Inferior parietal cortex (tissue), 1 donor: ENCODE data around the gene PDE2A.

Experiments used
- DNase-seq: peaks from one replicate; pipeline ENCODE4 v3.0.0-alpha.2; 2016; ENCODE audit errors: extremely low spot score

Gene PDE2A

GRCh38 chr11:72683782-72684200, 9.6 kb upstream of the PDE2A start:
- peak; percentile 73 for DNase-seq

DNA sequence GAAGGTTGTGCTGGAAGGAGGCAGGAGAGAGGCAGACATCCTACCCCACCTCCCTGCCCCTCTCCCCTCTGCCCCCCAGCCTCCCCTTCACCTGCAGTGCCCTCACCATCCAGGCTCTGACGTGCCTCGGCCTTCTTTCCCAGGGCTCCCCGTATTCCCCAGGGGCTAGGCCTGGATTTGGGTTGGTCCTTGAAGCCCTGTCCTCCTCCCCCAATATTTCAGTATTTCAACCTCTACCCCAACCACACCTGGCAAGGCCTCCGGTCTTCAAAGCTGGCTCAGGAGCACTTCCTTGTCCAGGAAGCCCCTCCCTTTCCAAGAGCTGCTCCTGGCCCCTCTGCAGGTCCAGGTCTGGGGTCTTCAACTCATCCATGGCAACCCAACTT, 8.6 kb upstream of the PDE2A start:
- no peak for DNase-seq

DNA sequence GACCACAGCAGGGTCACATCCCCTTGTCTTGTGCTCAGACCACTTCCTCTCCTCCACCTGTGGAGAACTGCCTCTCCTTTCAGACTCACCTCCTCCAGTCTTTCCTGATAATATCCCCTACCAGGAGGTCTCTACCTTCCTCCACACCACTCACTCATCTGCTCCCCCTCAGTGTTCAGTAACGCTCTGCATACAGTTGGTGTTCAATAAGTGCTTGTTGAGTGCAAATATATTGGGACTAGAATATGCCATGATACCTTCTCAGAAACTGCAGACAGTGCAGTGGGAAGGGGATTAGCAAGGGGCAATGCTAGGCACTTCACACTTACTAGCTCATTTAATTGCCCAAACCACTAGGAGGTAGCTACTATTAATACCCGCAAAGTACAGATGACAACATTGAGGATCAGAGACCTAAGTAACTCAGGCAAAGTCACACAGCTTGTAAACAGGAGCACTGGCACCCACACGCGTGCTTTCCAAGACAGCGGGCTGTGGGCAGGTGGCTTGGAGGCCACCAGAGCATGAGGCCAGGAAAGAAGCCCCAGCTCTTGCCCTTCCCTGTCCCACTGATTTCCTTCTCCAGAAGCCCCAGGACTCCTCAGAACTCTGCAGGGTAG, 8.1 kb upstream of the PDE2A start:
- DNase-seq = no peak

DNA sequence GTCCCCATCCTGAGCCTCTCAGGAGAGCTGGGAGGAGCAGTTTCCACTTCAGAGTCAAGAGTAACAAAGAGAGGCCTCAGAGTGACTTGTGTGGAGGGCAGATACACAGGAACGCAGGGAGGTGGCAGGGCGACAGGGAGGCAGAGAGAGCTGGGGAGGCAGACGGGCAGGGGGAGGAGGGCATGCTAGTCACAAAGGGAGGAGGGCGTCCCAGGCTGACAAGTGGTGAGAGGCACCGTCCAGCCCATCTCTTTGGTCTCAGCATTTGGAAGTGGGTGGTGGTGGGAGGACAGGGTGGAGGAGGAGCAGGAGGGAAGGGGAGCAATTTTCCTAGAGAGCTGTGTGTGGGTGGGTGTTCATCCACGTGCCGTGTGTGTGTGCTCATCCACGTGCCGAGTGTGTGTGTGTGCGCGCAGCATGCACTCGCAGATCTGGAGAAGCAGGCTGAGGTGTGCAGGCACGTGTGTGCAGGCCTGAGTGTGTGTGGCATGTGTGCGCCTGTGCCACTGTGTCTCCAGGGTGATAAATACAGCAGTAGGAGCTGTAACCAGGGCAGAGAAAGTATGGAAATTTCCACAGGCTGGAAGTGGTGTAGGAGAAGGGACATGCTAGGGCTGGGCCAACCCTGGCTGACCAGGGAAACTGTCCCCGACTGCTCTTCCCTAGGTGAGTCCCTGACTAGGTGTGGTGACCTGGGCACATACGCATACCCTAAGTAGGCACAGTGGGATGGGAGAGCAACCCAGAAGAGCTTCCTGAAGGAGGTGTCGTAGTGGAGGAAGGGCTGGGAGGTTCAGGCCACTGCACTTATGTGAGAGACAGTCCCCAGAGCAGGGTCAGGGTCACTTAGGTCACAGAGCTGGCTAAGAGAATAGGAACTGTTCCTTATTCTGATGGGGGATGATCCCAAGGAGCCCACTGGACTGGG, 7.3 kb upstream of the PDE2A start:
- no peak for DNase-seq

GRCh38 chr11:72680624-72681158, 6.5 kb upstream of the PDE2A start:
- no peak for DNase-seq

- no peak for DNase-seq
Measured at GRCh38 chr11:72679869-72680268, 5.6 kb upstream of the PDE2A start.

DNA sequence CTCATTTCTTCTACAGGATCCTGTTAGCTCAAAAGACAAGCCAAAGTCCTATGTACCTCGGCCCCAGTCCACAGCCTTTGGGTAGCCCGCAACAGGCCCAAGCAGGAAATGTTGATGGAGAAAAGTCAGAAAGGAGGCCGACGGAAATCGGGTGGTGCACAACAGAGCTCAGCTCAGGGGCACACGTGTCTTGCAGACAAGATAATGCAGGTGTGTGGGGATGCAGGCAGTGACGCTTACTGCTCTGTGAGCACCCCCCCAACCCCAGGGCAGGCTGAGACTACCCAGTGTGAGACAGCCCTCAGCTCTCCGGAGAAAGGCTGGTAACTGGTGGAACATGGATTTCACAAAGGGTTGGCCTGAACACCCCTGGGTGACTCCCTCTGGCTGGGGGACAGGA, 4.3 kb upstream of the PDE2A start:
- no peak for DNase-seq

- DNase-seq = peak; percentile 4
Measured at GRCh38 chr11:72676861-72677341, 2.7 kb upstream of the PDE2A start.

DNA sequence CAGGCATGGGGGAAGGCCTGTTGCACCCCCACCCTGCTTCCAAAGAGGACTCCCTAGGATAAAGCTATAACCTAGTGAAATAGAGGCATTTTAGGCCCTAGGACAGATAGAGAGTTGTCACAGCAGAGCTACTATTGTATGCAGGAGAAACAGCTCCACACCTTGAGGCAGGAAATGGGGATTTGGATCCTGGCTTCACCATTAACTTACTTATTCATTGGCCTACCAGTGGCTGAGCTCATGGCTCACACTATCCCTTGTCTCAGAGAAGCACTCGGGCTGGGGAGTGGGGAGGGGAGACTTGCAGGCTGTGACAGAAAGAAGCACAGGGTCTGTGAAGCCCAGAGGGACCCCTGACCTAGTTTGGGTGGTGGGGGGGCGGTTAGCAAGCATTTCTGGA, 999 bp upstream of the PDE2A start:
- no peak for DNase-seq

DNA sequence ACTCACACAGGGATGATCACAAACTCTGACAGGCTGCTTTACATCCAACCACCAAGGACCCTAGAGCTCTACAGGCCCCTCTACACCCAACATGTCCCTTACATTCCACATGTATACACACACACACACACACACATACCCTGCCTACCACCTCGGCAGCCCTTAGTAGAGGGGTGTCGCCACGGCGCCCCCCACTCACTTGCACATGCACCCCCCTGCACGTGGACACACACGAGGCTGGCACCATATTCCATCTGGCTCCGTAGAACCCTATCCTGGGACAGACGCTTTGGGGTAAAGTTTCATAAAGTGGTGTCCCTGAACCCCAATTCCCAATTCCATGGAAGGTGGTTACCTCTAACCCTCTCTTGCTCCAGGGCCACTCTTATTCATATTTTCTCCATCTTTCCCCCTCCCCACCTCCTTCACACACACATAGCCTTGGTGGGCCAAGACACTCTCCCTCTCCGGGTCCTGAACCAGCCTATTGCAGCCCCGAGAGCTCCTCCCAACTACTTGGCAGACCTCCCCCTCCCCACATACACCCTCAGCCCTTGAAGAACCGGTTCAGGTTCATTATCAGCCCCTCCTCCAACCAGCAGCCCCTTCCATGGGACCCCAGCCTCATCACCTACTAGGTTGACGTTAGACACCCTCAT, 809 bp downstream of the PDE2A start:
- no peak for DNase-seq

DNA sequence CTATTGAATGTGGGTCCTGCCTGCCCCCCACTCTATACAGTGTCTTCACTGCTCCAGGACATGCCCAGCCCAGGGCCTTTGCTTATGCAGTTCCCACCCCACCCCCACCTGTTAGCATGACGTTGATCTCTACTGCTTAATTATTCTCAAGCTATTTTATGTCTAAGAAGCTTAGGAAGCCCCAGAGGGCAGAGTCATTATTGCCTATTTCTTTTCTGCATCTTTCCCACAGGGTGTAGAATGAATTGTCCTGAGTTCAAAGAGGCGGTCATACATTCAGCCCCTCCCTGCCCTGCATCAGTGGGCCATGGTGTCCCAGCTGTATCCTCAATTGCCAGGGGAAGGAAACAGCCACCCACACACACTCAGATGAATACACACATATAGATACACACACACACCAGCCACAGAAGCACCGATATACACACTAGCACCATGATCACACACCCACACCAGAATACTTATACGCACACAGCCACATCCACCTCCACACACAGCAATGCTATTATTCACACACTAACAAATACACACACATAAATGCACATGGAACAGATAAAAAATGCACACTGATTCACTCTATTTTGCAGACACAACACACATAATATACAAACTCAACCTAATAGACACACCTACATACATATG, 1.5 kb downstream of the PDE2A start:
- DNase-seq = peak; percentile 15

DNA sequence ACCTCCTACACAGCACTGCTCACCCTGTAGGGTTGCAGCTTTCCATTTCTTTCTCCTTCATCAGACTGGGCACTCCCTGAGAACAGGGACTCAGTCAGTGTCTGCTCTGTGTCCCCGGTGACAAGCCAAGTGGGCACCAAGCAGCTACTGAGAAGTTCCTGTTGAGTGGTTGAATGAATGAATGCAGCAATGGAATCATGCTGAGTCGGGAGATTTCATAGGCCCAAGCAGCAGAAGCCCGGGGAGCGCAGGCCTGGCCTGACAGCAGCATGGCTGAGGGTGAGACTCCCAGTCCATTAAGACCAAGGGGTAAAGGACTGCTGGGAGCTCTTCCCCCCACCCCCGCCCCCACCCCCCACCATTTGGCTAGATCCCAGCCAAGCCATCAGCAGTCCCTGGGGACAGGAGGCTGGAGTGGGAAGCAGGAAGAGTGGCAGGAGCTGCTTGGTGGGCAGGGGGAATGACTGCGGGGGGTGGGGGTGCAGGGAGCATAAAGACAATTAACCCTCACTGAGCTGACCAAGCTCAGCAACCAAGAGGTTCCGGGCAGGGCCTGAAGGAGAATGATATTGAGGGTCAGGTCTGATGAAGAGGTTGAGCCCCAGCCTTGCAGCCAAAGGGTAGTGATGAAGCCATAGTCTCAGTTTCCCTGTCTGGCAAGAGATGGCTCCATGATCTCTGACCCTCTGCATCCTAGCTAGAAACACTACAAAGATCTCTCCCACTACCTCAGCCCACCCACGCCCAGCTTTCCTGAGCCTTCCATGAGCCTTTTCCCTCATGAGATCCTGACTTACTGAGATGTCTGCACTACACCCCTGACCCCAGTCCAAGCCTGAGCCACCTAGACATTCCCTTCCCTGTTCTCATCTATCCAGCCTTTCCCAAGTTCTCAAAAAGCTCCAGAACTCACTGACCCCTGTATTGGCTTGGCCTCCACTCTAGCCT, 2.8 kb downstream of the PDE2A start:
- DNase-seq = peak; percentile 6

DNA sequence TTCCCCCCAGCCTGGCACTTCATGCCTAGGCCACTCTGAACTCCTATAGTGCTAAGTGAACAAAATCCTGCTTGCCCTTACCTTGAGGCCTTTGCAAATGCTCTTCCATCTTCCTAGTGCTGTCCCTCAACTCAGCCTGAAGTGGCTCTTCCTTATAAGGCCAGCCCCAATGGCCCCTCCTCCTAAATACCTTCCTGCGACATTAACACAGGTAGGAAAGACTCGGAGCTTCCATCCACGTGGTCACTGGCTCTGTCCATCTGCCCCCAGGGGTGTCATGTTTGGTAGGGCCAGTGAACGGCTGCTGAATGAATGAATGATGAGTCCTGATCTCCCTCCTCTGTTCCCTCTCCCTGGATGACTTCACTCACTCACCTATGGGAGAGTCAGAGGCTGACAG, 4.2 kb downstream of the PDE2A start:
- DNase-seq = no peak

DNA sequence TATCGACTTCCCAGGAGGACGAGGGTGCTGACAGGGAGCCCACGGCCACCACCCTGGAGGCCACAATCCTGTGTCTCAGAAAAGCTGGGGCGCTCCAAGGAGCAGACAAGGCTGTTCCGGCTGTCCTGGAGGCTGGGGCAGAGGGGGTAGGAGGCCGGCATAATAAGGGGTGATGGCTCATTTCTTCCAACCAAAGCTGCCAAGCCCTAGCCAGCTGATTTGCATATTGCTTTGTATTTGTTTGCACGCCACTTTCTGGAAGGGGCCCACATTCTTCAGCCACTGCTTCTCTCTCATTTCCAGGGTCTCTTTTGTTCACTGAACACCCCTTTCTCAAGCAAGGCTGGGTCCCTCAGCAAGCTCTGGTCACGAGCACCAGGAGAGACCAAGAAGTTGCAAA, 4.7 kb downstream of the PDE2A start:
- DNase-seq = no peak

DNA sequence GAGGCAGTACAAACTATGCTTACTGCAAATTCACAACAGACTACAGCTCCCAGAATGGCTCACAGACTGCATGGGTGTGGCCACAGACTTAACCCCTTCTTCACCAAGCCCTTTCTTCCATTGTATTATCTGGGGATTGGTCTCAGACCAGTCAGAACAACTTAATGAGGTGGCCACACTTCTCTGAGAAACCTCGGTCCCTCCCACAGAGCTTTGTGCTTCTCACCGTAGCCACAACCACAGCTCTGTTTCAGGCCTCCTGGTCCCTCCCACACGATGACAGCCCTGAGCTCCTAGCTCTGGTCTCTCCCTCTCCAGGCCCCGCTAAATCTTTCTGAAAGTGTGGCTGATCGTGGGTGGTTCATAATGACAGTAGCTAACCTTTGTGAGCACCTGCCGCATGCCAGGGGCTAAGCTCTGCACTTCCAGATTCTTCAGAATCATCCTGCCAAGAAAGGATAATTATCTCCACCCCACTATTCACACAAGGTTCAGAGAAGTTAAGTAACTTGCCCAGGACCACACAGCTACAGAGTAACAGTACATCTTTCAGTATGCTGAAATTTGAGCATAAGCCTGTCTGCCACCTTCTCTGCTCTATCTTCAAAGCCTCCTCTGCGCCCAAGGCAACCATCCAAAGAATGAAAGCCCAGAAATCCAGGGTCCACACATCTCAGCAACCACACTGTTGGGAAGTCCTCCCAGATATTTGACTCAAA, 5.4 kb downstream of the PDE2A start:
- peak; percentile 7 for DNase-seq

- DNase-seq = no peak
Measured at GRCh38 chr11:72665911-72666472, 8.2 kb downstream of the PDE2A start.

- DNase-seq = no peak
Measured at GRCh38 chr11:72662036-72662435, 12.2 kb downstream of the PDE2A start.

DNA sequence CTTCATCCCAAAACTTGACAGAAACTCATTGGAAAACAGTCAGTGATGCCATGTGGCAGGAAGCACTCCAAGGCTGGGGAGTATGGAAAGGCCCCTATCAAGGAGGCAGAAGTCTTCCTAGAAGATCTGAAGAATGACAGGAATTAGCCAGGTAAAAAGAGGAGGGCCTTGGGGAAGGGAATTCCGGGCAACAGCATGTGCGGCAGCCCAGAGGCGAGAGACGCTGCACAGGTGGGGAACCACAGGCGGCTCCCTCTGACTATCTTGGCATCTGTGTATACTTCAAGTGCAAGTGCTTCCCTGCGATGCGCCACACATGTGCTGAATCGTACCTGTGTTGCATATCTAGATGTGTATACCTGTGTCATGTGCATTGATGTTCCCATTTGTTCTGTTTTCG, 12.7 kb downstream of the PDE2A start:
- no peak for DNase-seq

DNA sequence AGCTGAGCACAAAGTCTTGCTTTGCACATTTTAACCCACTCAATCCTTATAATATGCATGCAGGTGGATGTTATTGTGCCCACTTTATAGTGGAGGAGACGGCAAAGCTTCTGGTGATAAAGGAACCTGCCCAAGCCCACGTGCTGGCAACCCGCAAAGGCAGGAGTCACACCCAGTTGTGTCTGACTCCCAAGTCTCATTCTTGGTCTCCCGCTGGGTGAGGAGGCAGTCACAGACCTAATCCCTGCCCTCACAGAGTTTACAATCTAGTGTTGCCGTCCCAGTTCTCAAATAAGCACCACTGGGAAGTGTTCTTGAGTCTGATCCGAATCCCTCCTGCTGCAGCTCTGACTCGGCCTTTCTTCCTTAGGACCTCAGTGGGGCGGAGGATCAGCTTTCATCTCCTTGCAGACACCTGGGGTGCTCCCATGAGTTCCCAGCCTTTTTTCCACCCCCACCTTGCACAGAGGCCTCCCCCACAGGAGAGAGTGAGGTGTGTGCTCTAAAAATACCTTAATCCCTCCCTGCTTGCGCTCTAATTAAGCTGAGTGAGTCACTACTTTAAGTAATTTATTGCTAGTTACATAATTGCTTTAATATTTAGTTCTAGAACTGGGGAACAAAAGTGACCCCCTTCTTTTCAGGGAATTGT, 15.1 kb downstream of the PDE2A start:
- no peak for DNase-seq
